CMK (cell line): ENCODE data around the gene ATXN1.

ENCODE experiments used
- DNase-seq: peaks from one replicate; pipeline ENCODE4 v3.0.0-alpha.2; 2010; ENCODE audit warnings: low read depth

ATXN1 gene

GRCh38 chr6:16305246-16305725 lies 456.0 kb downstream of the ATXN1 start:
- DNase-seq = no peak

GRCh38 chr6:16302721-16303552 lies 458.3 kb downstream of the ATXN1 start:
- no peak for DNase-seq

GRCh38 chr6:16301511-16301910 lies 459.7 kb downstream of the ATXN1 start:
- DNase-seq = no peak

GRCh38 chr6:16299861-16300260 lies 461.4 kb downstream of the ATXN1 start:
- DNase-seq = no peak

GRCh38 chr6:16296061-16296670 lies 465.1 kb downstream of the ATXN1 start:
- DNase-seq = no peak

- DNase-seq = no peak
Observed at GRCh38 chr6:16295471-16295870, 465.8 kb downstream of the ATXN1 start.

GRCh38 chr6:16295060-16295459 lies 466.2 kb downstream of the ATXN1 start:
- DNase-seq = no peak

- no peak for DNase-seq
Observed at GRCh38 chr6:16294371-16294770, 466.9 kb downstream of the ATXN1 start.

GRCh38 chr6:16292942-16293341 lies 468.3 kb downstream of the ATXN1 start:
- no peak for DNase-seq

- no peak for DNase-seq
Observed at GRCh38 chr6:16292432-16292831, 468.8 kb downstream of the ATXN1 start.

- no peak for DNase-seq
Observed at GRCh38 chr6:16291739-16292138, 469.5 kb downstream of the ATXN1 start.

- no peak for DNase-seq
Observed at GRCh38 chr6:16288163-16288562, 473.1 kb downstream of the ATXN1 start.

- DNase-seq = no peak
Observed at GRCh38 chr6:16286151-16286522, 475.1 kb downstream of the ATXN1 start.

- no peak for DNase-seq
Observed at GRCh38 chr6:16285467-16286150, 475.7 kb downstream of the ATXN1 start.

GRCh38 chr6:16284472-16284871 lies 476.8 kb downstream of the ATXN1 start:
- no peak for DNase-seq

GRCh38 chr6:16282370-16282769 lies 478.9 kb downstream of the ATXN1 start:
- no peak for DNase-seq

GRCh38 chr6:16279243-16279642 lies 482.0 kb downstream of the ATXN1 start:
- DNase-seq = no peak

GRCh38 chr6:16278750-16279149 lies 482.5 kb downstream of the ATXN1 start:
- DNase-seq = no peak

- no peak for DNase-seq
Observed at GRCh38 chr6:16278048-16278724, 483.1 kb downstream of the ATXN1 start.

GRCh38 chr6:16277101-16277981 lies 483.9 kb downstream of the ATXN1 start:
- DNase-seq = no peak

- DNase-seq = no peak
Observed at GRCh38 chr6:16274885-16275589, 486.2 kb downstream of the ATXN1 start.
